Fibroblast of the aortic adventitia (primary cell): ENCODE measurements around the gene UTS2B. TPM values are rescaled to one million over a fixed set of nuclear protein-coding genes. Genes with fewer than 3 reads are reported as not detected.
"Not testable (repeated sequence)": the region's sequence is repeated elsewhere in the genome, so short reads cannot be mapped to it uniquely, and the experiment has no call there.

Source experiments
- DNase-seq: peaks from one replicate; pipeline ENCODE4 v3.0.0-alpha.2; 2010; ENCODE audit warnings: low read depth
- H3K4me3 ChIP-seq: 2 replicates; pipeline ENCODE4 v1.5.1; 2011; ENCODE audit warnings: low read depth, mild to moderate bottlenecking, control low read depth, low read length, moderate library complexity
- total RNA-seq: library from RNA; depleted of rRNA; stranded (reverse); fragments of >200 nt; gene quantifications from 2 replicates; pipeline ENCODE4 v1.2.3, GENCODE V29; 2012; ENCODE audit warnings: low replicate concordance
- TF ChIP-seq, protein P1 (sequence below): IDR thresholded peaks from 2 replicates; pipeline ENCODE4 v1.5.1; 2011; ENCODE audit warnings: mild to moderate bottlenecking, low read length, control low read depth, inconsistent platforms; ENCODE audit not compliant: insufficient read depth

Gene UTS2B
- total RNA-seq, 1 donor, result 1.3 TPM

DNA sequence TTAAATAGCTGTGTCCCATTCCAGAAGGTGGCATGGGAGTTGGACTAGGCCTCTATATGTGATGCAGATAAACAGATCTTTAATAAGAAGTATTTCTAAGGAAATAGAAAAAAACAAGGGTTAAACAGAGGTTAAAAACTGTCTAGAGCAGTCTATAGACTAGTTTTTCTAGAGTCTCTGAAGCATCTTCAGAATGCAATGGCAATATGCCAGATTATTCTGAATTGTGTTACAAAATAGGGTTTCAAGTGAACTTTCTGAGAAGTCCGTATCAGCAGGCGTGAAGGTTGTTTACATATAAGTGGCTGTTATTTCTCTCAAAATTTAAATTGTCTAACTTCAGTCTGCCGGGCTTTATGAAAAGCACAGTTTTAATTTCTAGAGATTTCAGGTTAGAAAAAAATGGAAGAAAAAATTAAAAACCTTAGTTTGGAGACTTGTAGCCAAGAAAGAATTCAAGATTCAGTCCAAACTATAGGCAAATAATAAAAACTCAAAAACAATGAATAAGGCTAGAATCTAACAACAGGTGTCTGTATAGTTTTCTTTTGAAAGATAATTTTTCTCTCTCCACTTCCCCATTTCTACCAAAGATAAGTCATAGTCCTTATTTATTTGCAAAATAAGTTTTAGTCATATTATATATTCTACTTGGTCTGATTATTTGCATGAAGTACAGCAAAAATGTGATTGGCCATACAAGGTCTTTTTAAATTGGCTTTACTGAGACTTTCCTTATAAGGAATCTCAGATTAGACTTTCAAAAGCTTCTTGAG, 76.0 kb downstream of the UTS2B start:
- DNase-seq, result no peak
- no peak overlapping the region for H3K4me3 ChIP-seq
- TF ChIP-seq, protein P1, sequence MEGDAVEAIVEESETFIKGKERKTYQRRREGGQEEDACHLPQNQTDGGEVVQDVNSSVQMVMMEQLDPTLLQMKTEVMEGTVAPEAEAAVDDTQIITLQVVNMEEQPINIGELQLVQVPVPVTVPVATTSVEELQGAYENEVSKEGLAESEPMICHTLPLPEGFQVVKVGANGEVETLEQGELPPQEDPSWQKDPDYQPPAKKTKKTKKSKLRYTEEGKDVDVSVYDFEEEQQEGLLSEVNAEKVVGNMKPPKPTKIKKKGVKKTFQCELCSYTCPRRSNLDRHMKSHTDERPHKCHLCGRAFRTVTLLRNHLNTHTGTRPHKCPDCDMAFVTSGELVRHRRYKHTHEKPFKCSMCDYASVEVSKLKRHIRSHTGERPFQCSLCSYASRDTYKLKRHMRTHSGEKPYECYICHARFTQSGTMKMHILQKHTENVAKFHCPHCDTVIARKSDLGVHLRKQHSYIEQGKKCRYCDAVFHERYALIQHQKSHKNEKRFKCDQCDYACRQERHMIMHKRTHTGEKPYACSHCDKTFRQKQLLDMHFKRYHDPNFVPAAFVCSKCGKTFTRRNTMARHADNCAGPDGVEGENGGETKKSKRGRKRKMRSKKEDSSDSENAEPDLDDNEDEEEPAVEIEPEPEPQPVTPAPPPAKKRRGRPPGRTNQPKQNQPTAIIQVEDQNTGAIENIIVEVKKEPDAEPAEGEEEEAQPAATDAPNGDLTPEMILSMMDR, result no peak

DNA sequence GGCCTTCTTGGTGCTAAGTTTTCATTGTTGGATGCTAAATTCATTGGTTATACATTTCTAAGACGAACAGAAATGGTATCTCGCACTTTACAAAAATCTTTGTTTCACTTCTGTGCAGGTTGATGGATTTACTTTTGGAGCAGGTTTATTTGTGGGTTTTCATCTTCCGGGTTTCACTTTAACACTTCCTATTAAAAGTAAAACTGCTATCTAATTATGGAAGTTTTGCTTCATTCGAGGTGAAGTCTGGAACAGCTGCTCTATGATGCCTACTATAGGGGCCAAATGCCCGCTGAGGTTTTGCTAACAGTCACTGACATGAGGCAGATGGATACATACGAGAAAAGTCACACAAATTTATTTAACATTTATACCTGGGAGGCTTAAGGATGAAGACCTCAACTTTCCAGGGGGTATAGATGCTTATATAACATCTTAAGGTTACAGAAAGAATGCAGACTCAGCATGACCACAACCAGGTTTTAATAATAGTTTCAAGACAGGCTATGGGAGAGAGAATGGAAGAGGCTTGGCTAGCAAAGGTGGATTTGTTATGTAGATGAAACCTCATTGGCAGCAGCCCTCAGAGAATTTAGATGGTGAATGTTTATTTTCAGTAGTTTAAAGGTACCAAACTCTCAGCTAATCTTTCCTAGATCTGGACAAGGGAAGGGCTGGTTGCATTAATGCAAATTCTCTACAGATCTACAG, 77.1 kb downstream of the UTS2B start:
- no peak overlapping the region for H3K4me3 ChIP-seq
- no peak for DNase-seq
- TF ChIP-seq, protein P1, result no peak

DNA sequence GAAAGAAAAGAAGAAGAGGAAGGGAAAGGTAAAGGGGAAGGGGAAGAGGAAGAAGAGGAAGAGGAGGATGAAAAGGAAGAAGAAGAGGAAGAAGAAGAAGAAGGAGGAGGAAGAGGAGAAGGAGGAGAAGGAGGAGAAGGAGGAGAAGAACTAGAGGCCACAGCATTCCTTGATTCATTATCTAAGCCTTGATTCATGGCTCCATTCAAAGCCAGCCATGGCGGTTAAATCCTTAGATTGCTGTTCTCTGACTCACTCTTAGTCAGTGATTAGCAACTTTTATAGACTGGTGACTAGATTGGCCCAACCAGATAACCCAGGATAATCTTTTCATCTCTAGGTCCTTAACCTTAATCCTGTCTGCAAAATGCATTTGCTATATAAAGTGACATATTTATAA, 83.7 kb downstream of the UTS2B start:
- TF ChIP-seq, protein P1, result no peak
- no peak overlapping the region for H3K4me3 ChIP-seq
- peak; percentile 75 for DNase-seq

DNA sequence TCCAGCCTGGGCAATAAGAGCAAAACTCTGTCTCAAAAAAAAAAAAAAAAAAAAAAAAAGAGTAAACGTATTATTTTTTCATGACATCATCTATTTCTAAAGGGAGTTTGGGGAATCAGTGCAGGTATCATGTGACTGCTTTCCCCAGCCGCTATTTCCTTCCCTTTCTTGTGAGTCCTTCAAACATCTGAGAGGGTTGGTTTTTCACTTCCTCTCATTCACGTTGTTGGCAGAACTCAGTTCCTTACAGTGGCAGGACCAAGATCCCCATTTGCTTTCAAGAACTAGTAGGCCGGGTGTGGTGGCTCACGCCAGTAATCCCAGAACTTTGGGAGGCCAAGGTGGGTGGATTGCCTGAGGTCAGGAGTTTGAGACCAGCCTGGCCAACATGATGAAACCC, 84.3 kb downstream of the UTS2B start:
- not testable (repeated sequence) for DNase-seq, H3K4me3 ChIP-seq

DNA sequence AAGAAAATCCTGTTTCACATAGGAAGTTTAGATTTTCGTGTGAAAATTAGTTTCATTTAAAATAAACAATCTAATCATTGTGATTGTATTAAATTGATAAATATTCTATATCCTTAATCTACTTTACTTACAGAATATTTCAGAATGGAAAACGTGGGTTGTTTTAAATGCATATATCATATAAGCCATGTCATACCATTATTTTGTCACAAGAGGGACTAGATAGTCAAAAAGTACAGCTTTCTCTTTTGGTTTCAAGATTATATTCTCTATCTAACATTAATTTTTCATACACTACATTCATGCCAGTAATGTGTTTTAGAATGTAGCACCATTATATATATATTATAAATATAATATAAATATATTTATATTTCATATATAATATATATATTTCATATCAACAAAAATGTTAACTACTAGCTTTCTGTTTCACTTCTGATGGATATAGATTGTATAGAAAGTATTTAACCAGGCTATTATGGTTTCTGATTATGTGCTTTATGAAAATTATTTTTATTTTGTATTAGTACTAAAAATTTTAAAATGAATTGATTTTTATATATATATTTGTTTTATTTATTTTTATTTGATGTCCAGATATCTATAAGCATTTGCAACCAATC, 86.0 kb downstream of the UTS2B start:
- DNase-seq, result peak; percentile 56
- H3K4me3 ChIP-seq, result no peak overlapping the region
- TF ChIP-seq, protein P1, result peak; percentile 63

DNA sequence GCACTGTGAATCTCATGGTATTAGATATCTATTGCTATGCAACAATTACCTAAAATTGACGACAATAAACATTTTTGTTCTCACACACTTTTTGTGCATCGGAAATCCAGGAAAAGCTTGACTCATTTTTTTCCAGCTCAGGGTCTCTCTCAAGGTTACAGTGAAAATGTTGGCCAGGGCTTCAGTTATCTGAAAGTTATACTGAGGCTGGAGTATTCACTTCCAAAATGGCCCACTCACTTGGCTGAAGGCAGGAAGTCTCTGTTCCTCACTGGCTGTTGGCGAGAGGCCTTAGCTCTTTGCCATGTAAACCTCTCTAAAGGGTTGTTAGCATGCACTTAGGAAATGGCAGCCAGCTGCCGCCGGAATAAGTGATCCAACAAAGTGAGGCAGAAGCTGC, 89.8 kb downstream of the UTS2B start:
- DNase-seq, result no peak
- no peak overlapping the region for H3K4me3 ChIP-seq
- TF ChIP-seq, protein P1, result no peak

DNA sequence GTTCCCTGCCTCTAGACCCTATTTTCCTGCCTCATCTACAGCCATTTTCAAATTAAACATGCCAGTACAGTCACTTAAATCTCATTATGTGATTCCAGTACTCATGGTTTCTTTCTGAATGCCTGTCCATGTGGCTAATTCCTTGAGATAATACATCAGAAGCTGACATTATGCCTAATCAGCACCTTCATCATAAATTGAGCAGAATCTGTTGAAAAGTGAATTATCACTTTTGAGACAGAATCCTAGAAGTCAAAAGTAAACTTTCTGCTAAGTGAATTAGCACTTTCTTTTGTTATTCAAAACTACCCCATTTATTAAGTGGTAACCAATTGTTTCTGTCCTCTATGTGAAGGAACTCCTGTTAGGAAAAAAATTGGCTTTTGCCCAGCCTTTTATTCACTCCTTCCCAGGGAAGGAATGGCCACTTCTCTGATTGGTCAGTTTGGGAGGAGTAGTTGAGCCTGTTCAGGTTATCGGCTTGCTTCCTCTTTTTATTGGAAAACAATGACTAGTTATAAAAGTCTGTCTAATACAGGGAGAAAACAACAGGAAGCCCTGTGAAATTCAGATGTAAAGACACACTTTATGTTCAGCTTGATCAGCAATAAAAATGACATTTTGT, 90.8 kb downstream of the UTS2B start:
- DNase-seq, result peak; percentile 25
- H3K4me3 ChIP-seq, result no peak overlapping the region
- TF ChIP-seq, protein P1, result no peak
